Neutrophil (primary cell): ENCODE measurements around the gene DPF3.

ENCODE experiments used
- H3K27ac ChIP-seq: fragments of 200-600 bp; sonication (generic); 2 replicates; pipeline ENCODE4 v1.5.1; 2016; ENCODE audit warnings: mild to moderate bottlenecking, moderate library complexity
- H3K27me3 ChIP-seq: fragments of 200-600 bp; sonication (generic); 2 replicates; pipeline ENCODE4 v1.6.0; 2016; ENCODE audit warnings: mild to moderate bottlenecking
- H3K36me3 ChIP-seq: fragments of 200-600 bp; sonication (generic); 2 replicates; pipeline ENCODE4 v1.5.1; 2017
- H3K4me1 ChIP-seq, 2 experiments: fragments of 200-600 bp in 1 of 2; sonication (generic) in 1 of 2; 1 replicate in 1 of 2; 2 replicates in 1 of 2; pipeline versions ENCODE4 v1.5.1 to v1.6.1; 2013 to 2016; ENCODE audit warnings: low read depth in 1 of 2, low read length in 1 of 2, mild to moderate bottlenecking in 1 of 2, moderate library complexity in 1 of 2; ENCODE audit not compliant: control insufficient read depth in 1 of 2, insufficient read depth in 1 of 2
- H3K4me3 ChIP-seq, 2 experiments: fragments of 200-600 bp in 1 of 2; sonication (generic) in 1 of 2; 1 replicate in 1 of 2; 2 replicates in 1 of 2; pipeline ENCODE4 v1.5.1; 2013 to 2016; ENCODE audit warnings: low read depth in 1 of 2, low read length in 1 of 2, mild to moderate bottlenecking in 1 of 2, moderate library complexity in 1 of 2
- H3K9me3 ChIP-seq: fragments of 200-600 bp; sonication (generic); 2 replicates; pipeline ENCODE4 v1.5.1; 2016
- TF ChIP-seq, protein P1 (sequence below): fragments of 200-600 bp; sonication (generic); IDR thresholded peaks from 2 replicates; pipeline ENCODE4 v1.5.1; 2016; ENCODE audit warnings: antibody characterized with exemption

The DPF3 gene

GRCh38 chr14:72646861-72647528 lies 246.9 kb downstream of the DPF3 start:
- H3K4me1 ChIP-seq: no peaks in the 10 kb centered on the region
- H3K27ac ChIP-seq: no peak overlapping the region
- TF ChIP-seq, protein P1, sequence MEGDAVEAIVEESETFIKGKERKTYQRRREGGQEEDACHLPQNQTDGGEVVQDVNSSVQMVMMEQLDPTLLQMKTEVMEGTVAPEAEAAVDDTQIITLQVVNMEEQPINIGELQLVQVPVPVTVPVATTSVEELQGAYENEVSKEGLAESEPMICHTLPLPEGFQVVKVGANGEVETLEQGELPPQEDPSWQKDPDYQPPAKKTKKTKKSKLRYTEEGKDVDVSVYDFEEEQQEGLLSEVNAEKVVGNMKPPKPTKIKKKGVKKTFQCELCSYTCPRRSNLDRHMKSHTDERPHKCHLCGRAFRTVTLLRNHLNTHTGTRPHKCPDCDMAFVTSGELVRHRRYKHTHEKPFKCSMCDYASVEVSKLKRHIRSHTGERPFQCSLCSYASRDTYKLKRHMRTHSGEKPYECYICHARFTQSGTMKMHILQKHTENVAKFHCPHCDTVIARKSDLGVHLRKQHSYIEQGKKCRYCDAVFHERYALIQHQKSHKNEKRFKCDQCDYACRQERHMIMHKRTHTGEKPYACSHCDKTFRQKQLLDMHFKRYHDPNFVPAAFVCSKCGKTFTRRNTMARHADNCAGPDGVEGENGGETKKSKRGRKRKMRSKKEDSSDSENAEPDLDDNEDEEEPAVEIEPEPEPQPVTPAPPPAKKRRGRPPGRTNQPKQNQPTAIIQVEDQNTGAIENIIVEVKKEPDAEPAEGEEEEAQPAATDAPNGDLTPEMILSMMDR: no peak
- H3K36me3 ChIP-seq: no peaks in the 10 kb centered on the region
- H3K4me3 ChIP-seq: no peak overlapping the region
- H3K27me3 ChIP-seq: no peaks in the 10 kb centered on the region
- H3K9me3 ChIP-seq: no peaks in the 10 kb centered on the region

- Histone ChIP-seq H3K36me3 (no peaks in the 10 kb centered on the region), H3K9me3 (no peaks in the 10 kb centered on the region), H3K27me3 (no peaks in the 10 kb centered on the region), H3K4me3 (no peak overlapping the region), H3K27ac (no peak overlapping the region), H3K4me1 (no peaks in the 10 kb centered on the region)
- TF ChIP-seq, protein P1: no peak
These were observed 248.2 kb downstream of the DPF3 start for GRCh38 chr14:72645706-72646105.

GRCh38 chr14:72644758-72645489 lies 249.0 kb downstream of the DPF3 start:
- no peaks in the 10 kb centered on the region for H3K27me3 ChIP-seq
- no peaks in the 10 kb centered on the region for H3K4me1 ChIP-seq
- H3K27ac ChIP-seq: no peak overlapping the region
- H3K36me3 ChIP-seq: no peaks in the 10 kb centered on the region
- no peaks in the 10 kb centered on the region for H3K9me3 ChIP-seq
- no peak overlapping the region for H3K4me3 ChIP-seq
- TF ChIP-seq, protein P1: no peak

DNA sequence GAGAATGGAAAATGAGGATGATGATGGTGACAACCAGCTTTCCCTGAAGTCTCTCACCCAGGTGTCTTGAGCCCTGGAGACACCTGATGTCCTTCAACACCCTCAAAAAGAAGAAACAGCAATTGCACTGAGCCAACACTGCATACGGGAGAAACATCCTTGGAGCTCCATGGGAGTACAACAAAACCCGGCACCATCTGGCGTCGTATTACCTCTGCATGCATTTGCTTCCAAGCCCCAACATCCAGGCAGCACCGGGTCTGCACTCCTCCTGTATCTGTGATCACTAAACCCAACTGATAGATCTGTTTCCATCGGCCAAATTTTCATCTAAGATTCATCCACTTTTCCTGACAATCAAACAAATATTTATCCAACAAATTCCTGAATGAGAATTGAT lies 249.9 kb downstream of the DPF3 start:
- Histone ChIP-seq H3K36me3 (no peaks in the 10 kb centered on the region), H3K9me3 (no peaks in the 10 kb centered on the region), H3K4me1 (no peaks in the 10 kb centered on the region), H3K27me3 (no peaks in the 10 kb centered on the region), H3K27ac (no peak overlapping the region), H3K4me3 (no peak overlapping the region)
- TF ChIP-seq, protein P1: no peak

DNA sequence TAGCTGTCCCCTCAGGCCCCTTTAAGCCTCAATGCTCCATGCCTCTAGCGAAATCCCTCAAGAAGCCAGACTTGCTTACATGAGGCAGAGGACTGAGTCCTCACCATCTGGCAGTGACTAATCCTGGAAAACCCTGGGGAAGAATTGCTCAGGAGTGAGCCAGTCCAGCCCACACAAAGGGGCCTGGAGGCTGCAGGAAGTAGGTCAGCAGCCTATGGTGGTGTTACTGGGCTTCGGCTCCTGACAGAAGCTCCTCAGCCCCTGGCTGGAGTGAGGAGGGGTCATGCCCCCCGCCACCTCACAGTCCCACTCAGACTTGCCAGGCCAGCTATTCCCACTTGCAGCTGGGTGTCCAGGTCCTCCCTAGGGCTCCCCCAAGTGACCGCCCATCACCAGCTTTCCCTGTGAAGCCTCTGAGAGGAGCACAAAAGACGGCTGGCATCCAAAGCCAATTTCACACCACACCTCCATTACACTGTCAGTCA lies 250.5 kb downstream of the DPF3 start:
- no peak overlapping the region for H3K4me3 ChIP-seq
- H3K9me3 ChIP-seq: no peaks in the 10 kb centered on the region
- no peaks in the 10 kb centered on the region for H3K4me1 ChIP-seq
- TF ChIP-seq, protein P1: no peak
- H3K27ac ChIP-seq: no peak overlapping the region
- no peaks in the 10 kb centered on the region for H3K27me3 ChIP-seq
- no peaks in the 10 kb centered on the region for H3K36me3 ChIP-seq
